B cell (primary cell): ENCODE results near the gene CARMIL1.

Source experiments
- EZH2 ChIP-seq: IDR thresholded peaks from 2 replicates; pipeline ENCODE4 v1.6.1; 2012; ENCODE audit warnings: borderline replicate concordance, low read depth, mild to moderate bottlenecking, moderate library complexity, low read length; ENCODE audit not compliant: insufficient read depth, poor library complexity, severe bottlenecking
- TF ChIP-seq, protein P1 (sequence below): fragments of 200-600 bp; IDR thresholded peaks from one replicate; pipeline ENCODE4 v1.8.0; 2022; ENCODE audit warnings: antibody characterized with exemption, mild to moderate bottlenecking

DNA sequence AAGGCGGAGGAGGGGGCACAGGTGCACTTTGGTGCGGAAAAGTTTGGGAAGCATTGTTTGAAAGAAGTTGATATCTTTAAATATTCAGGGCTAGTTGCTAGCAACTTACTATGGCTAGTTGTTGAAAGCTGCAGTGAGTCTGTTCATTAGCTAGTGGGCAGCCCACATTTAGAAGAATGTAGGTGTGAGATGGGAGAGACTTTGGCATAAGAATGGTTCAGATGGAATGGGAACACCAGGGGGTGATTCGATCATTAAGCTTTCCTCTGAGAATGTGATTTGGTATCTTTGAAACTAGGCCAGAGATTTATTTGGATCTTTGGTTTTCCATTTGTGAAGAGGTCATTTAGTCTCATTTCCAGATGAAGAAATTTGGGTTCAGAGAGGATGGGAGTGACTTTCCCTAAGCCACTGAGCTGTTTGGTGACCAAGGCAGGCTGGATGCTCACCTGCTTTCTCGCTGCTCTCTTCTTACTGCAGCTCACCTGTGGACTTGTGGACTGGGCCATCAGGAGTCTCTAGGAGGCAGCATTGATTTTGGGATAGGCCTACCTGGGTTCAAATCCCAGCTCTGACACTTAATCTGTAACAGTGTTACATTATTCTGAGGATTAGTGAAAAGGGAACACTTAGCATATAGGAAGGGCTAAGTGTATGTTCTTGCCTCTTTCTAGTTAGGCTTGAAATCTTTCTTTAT, 62.9 kb downstream of the CARMIL1 start:
- TF ChIP-seq, protein P1, sequence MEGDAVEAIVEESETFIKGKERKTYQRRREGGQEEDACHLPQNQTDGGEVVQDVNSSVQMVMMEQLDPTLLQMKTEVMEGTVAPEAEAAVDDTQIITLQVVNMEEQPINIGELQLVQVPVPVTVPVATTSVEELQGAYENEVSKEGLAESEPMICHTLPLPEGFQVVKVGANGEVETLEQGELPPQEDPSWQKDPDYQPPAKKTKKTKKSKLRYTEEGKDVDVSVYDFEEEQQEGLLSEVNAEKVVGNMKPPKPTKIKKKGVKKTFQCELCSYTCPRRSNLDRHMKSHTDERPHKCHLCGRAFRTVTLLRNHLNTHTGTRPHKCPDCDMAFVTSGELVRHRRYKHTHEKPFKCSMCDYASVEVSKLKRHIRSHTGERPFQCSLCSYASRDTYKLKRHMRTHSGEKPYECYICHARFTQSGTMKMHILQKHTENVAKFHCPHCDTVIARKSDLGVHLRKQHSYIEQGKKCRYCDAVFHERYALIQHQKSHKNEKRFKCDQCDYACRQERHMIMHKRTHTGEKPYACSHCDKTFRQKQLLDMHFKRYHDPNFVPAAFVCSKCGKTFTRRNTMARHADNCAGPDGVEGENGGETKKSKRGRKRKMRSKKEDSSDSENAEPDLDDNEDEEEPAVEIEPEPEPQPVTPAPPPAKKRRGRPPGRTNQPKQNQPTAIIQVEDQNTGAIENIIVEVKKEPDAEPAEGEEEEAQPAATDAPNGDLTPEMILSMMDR = no peak
- no peak for TF ChIP-seq EZH2
